NCI-H526 treated with DMSO at 0.1 percent for 48 hours (cell line): ENCODE results near the gene ZNF343.
"Not testable (repeated sequence)": the region's sequence is repeated elsewhere in the genome, so short reads cannot be mapped to it uniquely, and the experiment has no call there.

Experiments
- DNase-seq: peaks from one replicate; lab custom pipeline; 2025; lab: John Stamatoyannopoulos, UW

ZNF343 gene

GRCh38 chr20:2521369-2522305 is 12.9 kb upstream of the ZNF343 start:
- no peak for DNase-seq

DNA sequence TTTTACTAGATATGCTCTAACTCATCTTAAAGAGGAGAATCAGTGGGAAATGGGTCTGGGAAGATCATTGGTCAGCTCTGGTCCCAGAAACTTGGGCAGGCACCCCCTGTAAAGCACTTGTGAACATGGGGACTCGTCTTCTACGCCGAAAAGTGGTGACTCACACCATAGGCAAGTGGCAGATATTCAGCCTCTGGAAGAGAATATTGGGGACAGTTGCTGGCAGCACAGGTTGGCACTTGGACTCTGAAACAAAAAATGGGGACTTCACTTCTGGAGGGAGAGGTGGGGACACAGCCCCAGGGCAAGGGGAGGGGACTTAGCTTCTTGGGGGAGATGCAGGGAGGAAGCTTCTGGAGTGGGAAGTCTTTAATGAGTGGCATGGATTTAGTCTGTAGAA is 11.9 kb upstream of the ZNF343 start:
- no peak for DNase-seq

GRCh38 chr20:2519115-2519809 is 10.5 kb upstream of the ZNF343 start:
- no peak for DNase-seq

DNA sequence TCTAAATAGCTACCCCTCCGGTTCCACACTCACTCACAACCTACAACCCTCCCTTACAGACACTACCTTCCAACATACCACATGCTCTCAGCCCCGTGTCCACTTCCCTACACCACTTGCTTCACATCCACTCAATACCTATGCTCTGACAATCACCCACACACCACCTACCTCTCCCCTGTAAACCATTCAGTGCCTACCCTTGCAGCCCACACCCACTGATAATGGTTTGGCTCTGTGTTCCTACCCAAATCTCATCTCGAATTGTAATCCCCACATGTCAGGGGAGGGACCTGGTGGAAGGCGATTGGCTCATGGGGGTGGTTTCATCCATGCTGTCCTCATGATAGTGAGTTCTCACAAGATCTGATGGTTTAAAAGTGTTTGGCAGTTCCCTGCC is 9.8 kb upstream of the ZNF343 start:
- no peak for DNase-seq

DNA sequence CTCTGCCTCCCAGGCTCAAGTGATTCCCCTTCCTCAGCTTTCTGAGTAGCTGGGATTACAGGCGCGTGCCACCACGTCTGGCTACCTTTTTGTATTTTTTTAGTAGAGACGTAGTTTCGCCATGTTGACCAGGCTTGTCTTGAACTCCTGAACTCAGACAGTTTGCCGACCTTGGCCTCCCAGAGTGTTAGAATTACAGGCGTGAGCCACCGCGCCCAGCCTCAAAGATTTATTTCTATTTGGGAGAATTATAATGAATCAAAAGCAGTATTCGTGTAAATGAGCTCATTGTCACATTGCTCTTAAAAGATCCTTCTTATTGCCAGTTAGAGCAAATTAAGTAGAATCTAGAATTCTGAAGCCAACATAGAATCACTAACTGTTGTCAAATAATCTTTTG is 9.4 kb upstream of the ZNF343 start:
- DNase-seq = no peak

DNA sequence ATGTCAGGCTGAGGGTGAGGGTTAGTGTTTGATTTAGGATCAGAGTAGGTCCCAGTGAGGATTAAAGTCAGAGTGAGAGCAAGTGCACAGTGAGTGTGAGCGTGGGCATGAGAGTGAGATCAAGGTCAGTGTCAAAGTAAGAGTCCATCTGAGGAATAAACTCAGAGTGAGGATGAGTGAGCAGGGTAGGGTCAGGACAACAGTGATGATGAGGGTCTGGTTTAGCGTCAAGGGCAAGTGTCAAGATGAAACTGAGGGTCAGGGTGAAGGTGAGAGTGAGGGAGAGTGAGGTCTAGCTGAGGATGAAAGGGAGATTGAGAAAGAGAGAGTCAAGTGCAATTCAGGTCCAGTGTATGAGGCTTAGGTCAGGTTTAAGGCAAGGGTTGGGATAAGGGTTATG is 7.7 kb upstream of the ZNF343 start:
- no peak for DNase-seq

GRCh38 chr20:2515203-2515602 is 6.5 kb upstream of the ZNF343 start:
- no peak for DNase-seq

- DNase-seq = no peak
Measured at GRCh38 chr20:2509794-2510193, 1.1 kb upstream of the ZNF343 start.

GRCh38 chr20:2509468-2509781 is 710 bp upstream of the ZNF343 start:
- DNase-seq = no peak

DNA sequence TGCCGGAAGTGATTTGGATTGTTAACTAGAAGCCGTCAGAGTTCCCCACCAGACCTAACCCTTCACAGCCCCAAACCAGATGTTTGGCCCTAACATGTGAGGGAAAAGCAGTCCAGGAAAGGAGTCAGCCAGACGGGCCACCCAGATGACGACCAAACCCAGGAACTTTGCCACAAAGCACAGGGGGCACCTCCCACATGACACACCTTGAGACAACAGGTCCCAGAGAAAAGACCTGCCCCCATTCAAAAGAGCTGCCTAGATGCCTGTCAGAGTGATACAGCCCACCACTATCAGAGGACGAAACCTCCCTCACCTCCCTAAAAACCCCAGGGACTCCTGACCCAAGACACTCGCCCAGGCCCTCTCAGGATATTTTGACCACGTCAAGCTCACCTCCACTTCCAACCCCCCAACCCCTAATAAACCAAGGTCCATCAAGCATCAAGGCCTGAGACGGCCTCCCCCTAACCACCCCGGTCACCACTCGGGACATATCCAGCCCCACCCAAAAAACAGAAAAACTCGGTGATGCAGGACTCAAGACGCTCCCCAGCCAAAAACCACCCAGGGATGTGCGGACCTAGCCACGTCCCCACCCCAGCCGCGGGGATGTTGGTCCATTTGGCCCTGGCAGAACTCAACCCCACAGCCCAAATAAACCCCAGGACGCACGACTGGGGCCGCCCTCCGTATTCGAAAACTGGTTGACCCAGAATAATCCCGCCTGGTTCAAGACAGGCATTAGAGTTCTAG is 662 bp downstream of the ZNF343 start:
- no peak for DNase-seq

DNA sequence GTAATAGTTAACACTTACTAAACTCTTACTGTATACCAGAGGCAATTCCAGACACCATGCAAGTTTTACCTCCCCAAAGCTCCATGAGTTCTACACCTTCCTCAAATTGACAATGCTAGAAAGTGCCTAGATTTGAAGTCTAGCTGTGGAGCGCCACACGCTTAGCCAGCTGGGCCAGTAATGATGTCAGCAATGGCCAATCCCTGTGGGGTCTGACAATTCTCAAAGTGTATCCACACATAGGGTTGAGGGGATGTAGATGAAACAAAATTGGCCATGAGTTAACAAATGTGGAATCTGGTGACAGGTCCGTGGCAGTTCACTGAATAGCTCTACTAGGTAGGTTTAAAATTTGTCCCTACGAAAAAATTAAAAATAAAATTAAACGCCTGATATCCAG is 1.3 kb downstream of the ZNF343 start:
- DNase-seq = no peak

DNA sequence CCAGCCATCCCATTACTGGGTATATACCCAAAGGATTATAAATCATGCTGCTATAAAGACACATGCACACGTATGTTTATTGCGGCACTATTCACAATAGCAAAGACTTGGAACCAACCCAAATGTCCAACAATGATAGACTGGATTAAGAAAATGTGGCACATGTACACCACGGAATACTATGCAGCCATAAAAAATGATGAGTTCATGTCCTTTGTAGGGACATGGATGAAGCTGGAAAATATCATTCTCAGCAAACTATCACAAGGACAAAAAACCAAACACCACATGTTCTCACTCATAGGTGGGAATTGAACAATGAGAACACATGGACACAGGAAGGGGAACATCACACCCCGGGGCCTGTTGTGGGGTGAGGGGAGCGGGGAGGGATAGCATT is 2.3 kb downstream of the ZNF343 start:
- not testable (repeated sequence) for DNase-seq

DNA sequence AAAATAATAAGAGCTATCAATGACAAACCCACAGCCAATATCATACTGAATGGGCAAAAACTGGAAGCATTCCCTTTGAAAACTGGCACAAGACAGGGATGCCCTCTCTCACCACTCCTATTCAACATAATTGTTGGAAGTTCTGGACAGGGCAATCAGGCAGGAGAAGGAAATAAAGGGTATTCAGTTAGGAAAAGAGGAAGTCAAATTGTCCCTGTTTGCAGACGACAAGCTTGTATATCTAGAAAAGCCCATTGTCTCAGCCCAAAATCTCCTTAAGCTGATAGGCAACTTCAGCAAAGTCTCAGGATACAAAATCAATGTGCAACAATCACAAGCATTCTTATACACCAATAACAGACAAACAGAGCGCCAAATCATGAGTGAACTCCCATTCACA is 3.9 kb downstream of the ZNF343 start:
- not testable (repeated sequence) for DNase-seq

- not testable (repeated sequence) for DNase-seq
Measured at GRCh38 chr20:2502808-2503384, 5.8 kb downstream of the ZNF343 start.

DNA sequence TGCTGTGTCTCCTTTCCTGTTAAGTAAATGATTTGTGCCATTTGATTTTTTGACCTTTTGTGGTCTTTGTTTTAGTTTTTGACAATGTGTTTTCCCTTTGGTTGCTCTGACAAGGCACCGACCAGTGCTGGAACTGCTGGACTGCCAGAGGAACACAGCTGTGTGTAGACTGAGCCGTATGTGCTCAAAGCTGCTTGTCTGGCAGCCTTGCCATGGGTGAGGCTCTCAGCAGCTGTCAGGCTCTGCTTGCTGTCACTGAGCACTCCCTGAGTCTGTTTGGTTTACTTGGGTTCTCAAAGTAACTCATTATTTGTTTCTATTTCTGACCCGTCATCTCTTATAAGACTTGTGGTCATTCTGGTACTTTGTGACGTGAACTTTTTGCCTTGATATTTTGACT is 23.1 kb downstream of the ZNF343 start:
- no peak for DNase-seq

DNA sequence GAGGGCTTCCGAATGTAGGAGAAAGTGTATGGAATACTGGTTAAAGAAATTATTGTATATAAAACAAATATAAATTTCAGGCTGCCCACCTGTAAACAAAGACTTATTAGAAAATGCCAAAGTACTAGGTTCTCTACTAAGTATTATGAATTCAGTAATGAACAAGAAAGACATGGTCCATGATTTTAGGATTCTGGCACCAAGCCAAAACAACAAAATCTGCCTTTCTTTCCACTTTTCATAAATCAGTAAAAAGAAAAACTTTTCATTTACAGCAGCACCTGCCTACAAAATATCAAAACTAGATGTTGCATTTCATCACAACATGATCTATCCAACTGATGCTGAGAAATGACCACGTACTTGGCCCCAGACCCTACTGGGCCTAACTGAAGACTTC is 23.6 kb downstream of the ZNF343 start:
- DNase-seq = no peak

DNA sequence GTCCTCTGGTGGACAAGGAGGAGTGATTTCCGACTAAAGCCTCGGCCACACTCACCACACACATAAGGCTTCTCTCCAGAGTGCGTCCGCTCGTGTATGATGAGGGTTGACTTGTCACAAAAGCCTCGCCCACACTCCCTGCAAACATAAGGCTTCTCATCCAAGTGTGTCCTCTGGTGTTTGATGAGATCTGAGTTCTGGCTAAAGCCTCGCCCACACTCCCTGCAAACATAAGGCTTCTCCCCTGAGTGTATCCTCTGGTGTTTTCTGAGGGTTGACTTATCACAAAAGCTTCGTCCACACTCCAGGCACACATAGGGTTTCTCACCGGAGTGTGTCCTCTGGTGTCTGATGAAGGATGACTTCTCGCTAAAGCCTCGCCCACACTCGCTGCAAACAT is 25.2 kb downstream of the ZNF343 start:
- DNase-seq = no peak

DNA sequence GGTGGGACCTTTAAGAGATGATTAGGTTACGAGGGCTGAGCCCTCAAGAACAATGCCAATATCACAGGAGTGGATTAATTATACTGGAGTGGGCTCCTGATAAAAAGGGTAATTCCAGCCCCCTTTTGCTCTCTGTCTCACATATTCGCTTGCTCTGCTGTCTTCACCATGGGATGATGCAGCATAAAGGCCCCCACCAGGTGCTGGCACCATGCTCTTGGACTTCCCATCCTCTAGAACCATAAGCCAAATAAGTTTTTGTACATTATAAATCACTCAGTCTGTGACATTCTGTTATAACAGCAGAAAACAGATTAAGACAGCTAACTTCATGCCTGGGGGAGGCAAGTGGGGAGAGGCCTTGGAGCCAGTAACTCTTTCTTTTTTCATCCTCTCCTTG is 28.3 kb downstream of the ZNF343 start:
- DNase-seq = no peak

GRCh38 chr20:2476742-2477615 is 31.7 kb downstream of the ZNF343 start:
- DNase-seq = no peak

DNA sequence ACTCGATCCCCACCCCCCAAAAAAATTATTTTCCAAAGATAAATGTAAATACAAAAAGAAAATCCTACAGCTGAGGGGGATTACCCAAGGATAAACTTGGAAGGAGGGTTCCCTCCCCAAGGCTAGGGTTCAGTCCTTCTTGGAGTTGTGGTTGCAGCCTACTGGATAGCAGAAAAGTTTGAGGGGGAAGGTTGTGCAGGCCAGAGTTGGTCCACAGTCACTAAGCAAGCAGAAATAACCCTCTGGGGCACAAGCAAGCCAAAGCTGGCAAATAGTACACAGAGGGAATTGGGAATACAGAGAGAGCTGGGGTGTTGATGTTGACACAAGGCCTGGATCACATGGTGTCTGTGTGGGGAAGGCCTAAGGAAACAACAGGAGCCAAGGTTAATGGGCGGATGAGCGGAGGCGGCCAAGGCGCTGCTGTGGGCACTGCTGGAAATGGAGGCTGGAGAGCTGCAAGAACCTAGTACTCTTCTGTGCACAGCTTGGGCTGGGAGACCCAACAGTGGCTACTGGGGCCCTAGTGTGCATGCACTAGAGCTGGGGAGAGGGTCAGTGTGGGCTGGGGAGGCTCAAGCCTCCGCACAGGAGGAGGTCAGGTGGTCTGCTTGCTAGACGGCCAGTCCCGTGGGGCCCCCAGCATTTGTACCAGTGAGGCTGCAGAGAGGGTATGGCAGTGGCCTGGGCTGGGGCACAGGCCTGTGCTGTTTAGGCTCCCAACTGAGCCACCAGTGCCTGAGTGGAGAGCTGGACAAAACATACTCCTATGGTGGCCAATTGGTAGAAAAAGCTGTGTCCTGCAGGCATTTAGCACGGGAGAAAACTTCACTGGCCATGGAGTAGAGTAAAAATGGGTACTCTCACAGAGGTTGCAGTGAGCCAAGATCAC is 32.6 kb downstream of the ZNF343 start:
- no peak for DNase-seq
